NCI-H2196 (cell line): ENCODE results near the gene DMRTC2.

Source experiments
- DNase-seq: peaks from one replicate; lab custom pipeline; 2025; ENCODE audit not compliant: unreplicated experiment; lab: John Stamatoyannopoulos, UW

Gene DMRTC2

DNA sequence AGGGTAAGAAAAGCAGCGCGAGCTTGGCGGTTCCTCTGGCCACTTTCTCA lies at the start of gene DMRTC2:
Gene DMRTC2, plus strand, starts transcription at position 42 of the 50 bp plus-strand sequence. CDS start 2,387 bp downstream, outside the sequence.
- DNase-seq, result no peak

DNA sequence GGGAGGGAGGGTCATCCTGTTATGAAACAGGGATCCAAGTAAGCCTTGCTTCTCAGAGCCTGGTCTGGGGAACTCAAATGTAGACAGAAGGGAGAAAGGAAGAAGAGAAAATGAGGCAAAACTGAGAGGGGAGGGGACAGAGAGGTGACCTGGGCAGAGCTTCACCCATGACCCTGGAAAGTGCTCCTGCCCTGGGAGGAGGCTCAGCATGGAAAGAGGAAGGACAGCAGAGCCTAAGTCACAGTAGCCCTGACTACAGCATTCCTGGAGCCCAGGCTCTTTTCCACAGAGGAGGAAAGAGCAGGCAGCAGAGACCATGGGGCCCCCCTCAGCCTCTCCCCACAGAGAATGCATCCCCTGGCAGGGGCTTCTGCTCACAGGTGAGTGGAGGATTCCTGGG lies 48.5 kb upstream of the DMRTC2 start, which contains the start of gene CEACAM3:
Gene CEACAM3, plus strand, starts transcription at position 226 of the 400 bp plus-strand sequence. Its CDS starts 91 bp downstream, at position 317.
- DNase-seq, result no peak

GRCh38 chr19:41796901-41797300 lies 47.9 kb upstream of the DMRTC2 start:
- DNase-seq, result no peak

DNA sequence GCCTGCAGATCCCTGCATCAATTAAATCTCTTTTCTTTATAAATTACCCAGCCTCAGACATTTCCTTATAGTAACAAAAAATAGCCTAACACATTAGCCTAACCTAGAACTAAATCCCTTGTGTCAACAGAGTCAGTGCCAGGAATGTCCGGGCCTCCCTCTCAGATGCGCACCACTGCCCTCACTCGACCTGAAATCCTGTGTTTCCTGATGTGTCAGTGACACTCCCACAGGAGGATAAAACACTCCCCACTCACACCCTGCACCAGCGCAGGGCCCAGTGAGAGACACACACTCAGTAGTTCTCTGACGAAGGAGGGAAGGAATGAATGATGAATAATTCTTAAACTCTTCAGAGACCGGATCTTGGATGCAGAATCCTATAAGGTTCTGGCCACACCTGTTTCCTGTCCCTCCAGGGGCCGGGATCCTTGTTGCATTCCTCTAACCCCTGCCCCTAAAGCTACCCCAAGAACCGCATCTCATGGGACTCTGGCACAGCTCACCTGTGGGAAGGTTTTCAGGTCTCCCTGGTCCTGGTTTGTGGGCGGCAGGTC lies 45.3 kb upstream of the DMRTC2 start:
- peak; percentile 18 for DNase-seq

DNA sequence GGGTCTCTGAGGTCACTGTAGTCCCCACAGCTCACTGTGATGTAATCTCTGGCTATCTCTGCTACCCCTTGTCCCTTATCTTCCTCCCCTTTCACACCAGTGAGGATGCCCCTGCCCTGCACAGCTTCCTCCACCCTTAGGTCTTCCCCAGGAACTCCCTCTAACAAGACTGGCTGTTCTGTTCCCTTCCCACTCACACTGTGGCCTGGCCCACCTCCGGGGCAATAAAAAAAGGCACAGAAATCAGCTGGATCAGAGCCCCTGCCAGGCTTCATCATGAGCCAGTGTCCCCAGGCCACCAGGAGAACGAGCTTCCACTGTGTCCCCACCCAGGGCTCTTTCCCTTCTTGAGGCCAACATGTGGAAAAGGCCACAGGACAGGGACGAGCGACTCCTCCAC lies 43.8 kb upstream of the DMRTC2 start:
- no peak for DNase-seq

DNA sequence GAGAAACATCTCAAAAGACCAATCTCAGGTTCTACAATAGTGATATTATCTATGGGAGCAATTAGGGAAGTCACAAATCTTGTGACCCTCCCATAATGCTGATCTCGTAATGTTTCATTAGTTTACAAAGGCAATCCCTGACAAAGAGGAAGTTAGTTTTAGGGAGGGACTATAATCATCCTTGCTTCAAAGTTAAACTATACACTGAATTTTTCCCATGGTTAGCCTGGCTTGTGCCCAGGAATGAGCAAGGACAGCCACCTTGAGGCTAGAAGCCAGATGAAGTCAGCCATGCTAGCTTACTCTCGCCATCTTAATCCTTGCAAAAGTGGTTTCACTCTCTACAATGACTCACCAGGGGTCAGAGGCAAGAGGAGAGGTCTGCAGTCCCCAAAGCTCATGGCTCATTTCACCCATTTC lies 43.0 kb upstream of the DMRTC2 start:
- no peak for DNase-seq

DNA sequence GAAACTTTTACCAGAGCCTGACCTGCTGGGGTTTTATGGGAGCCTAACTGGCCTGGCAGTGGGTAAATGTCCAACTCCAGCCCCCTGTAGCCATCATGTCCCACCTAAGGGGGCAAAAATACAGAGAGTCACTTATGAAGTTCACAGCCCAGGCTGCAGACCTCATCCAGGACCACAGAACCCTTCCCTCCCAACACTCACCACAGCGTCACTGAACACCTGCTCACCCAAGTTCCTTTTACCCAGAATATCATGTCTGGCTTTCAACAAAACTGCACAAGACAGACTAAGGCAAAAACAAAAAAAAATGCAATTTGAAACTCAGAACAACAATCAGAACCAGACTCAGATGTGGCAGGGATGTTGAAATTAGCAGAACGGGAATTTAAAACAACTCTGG lies 42.1 kb upstream of the DMRTC2 start:
- no peak for DNase-seq

GRCh38 chr19:41804336-41804735 lies 40.5 kb upstream of the DMRTC2 start:
- DNase-seq, result no peak

GRCh38 chr19:41807176-41807575 lies 37.7 kb upstream of the DMRTC2 start:
- DNase-seq, result no peak

DNA sequence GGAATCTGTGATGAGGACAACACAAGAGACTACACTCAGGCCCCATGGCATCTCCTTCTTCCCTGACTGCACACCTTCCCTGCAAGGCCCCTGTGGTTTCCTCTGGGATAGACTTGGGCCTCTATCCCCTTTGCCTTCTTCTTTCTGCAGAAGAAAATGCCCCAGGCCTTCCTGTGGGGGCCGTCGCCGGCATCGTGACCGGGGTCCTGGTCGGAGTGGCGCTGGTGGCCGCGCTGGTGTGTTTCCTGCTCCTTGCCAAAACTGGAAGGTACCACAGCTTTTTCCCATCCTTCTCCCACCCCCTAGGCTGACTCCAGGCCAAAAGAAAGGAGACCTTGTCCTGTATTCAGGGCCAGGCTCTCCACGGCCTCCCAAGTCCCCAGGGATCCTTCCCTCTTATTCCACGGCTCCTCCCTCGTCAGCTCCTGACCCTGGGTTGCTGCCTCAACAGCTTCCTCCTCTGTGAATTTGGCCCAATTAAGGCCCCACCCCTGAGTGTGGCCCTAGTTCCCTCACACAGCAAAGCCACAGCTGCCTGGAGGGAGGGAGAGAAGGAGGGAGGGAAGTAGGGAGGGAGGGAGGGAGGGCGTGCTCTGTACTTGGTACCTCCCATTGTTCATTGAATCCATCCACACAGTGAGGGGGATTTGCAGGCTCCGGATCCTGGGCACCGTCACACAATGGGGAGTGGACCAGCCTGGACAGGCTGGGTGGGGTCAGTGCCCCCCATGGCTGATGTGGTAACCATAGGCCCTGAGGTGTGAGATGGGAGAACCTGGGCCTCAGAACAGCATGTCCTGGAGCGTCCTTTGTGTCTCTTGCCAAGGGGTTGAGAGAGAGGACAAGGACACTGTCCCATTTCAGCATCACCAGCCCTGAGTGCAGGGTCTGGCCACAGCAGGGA lies 35.9 kb upstream of the DMRTC2 start:
- no peak for DNase-seq

DNA sequence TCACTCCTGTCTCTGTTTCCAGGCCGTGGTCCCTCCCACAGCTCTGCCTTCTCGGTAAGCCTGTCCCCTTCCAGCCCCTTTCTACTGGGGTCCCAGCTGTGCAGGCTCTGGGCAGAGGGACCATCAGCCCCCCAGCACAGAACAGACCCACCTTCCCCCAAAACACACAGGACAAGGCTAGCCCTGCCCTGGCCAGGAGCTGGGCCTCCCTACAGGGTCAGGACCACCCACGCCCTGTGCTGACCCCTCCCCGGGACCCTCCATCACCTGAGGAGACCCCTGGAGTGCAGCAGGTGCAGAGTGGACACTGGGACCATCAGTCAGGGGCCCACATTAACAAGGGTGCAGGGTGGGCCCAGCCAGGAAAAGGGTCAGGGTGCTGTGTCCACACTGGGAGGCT lies 34.5 kb upstream of the DMRTC2 start:
- DNase-seq, result no peak

DNA sequence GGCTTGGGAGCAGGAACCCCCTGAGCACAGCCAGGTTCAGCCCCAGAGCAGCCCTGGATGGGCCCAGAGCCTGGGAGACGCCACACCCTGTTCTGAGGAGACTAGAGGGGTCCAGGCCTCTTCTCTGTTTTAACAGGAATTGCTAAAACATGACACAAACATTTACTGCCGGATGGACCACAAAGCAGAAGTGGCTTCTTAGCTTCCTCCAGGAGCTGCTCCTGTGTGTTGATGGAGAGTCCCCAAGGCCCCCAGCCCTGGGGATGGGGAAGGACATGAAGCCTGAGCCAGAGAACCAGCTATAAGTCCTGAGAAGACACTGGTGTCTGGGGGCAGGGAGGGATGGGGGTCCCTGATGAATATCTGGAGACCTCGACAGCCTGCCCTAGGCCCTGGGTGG lies 33.8 kb upstream of the DMRTC2 start:
- DNase-seq, result no peak

GRCh38 chr19:41811981-41812380 lies 32.9 kb upstream of the DMRTC2 start:
- DNase-seq, result no peak

GRCh38 chr19:41813911-41814310 lies 30.9 kb upstream of the DMRTC2 start:
- DNase-seq, result no peak

DNA sequence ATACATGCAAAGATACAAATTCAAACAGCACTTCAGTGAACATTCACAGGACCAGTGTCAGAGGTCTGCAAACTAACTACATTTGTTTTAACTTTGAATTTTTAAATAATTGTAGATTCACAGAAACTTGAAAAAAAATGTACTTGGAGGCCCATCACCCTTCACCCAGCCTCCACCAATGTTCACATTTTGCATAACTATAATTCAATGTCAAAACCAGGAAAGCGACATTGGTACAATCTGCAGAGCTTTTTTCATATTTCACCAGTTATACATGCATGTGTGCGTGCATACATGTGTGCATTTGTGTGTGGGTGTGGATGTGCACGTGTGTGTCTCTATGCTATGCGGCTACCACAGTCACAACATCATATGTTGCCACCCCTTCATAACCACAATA lies 29.5 kb upstream of the DMRTC2 start:
- no peak for DNase-seq

DNA sequence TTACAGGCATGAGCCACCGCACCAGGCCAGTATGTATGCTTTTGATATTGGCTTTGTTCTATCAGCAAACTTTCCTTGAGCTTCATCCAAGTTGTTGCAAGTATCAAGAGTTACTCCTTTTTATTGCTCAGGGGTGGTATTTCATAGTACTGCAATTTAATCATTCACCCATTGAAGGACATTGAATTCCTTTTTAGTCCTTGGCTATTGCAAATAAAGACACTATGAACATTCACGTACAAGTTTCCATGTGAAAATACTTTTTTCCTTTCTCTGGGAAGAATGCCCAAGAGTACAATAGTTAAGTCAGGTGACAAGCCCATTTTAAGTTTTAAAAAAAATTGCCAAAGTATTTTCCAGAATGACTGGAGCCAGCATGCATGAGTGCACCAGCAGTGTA lies 28.1 kb upstream of the DMRTC2 start:
- DNase-seq, result no peak

DNA sequence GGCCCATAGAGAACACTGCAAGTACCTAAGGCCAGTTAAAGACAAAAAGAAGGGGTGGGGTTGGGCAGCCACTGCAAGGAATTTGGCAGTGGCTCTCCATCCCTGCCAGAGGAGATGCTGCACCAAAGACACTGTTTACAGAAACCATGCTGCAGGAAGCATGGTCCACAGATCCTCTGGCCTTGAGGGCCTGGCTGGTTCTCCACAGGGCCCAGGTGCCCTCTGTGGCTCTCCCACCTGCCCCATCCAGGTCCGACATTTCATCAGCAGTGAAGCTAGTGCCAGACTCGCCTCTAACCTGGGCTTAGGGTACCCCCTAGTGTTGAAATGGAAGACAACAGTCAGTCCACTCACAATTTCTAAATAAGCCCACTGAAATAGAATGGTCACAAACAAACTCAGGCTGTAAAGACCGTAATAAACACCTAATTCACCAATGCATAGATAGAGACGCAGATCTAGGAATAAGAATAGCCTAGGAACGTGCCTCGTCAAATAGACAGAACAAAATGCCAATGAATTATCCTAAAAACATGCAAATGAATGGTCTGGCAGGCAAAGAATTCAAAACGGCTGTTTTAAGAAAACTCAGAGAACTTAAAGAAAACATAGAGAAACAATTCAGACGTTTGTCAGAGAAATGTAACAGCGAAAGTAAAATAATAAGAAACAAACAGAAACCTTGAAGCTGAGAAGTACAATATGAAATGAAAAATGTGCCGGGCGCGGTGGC lies 23.7 kb upstream of the DMRTC2 start:
- DNase-seq, result peak; percentile 84

GRCh38 chr19:41837981-41838708 lies 6.7 kb upstream of the DMRTC2 start:
- no peak for DNase-seq

- no peak for DNase-seq
Measured at GRCh38 chr19:41839211-41839610, 5.6 kb upstream of the DMRTC2 start.

- DNase-seq, result no peak
Measured at GRCh38 chr19:41843371-41843770, 1.5 kb upstream of the DMRTC2 start.

DNA sequence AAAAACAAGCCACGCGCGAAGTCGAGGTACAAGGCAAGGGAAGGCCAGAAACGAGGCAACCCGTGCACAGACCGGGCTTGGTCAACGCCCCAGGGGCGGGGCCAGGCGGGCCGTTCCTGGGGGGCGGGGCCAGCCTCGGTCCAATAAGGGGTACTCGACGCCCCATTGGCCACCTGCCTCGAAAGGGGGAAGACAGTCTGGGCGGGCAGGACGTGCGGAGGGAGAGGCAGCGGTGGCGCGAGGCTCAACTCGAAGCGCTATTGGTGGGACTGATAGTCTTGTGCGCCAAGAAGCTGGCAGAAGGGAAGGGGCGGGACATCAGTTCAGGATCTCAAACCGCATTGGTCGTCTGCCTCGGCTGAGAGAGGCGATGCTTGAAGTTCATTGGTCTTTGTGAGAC lies 241 bp upstream of the DMRTC2 start, which contains the start of gene LYPD4:
Gene LYPD4, minus strand, starts transcription at position 83 of the 400 bp plus-strand sequence. CDS start 5,398 bp downstream, outside the sequence.
- no peak for DNase-seq
